GM12878 (cell line): Measurements from ENCODE around the gene TGDS. TPM values are rescaled to one million over a fixed set of nuclear protein-coding genes. Genes with fewer than 3 reads are reported as not detected.

ENCODE experiments used
- ATAC-seq: fragments of 200-7000 bp; cut with Tn5 transposase; 3 replicates; pipeline ENCODE4 v1.9.1; 2020; ENCODE audit warnings: mild to moderate bottlenecking, moderate library complexity
- BruUV-seq: library from RNA; stranded (reverse); fragments of 400-500 nt; replicated peaks from 2 replicates; lab custom pipeline; 2021; lab: Mats Ljungman, UMichigan
- CTCF ChIA-PET: fragments of 300-600 bp; sonication (Branson Sonifier 250); formaldehyde crosslinking; extraction: SDS; loops from one replicate; lab custom pipeline; 2021; ENCODE audit warnings: inconsistent platforms; lab: Yijun Ruan, JAX
- POLR2A ChIA-PET: fragments of 350-600 bp; formaldehyde crosslinking; extraction: SDS; loops from one replicate; lab custom pipeline; 2021; ENCODE audit warnings: inconsistent platforms; lab: Charles Lee
- RAD21 ChIA-PET: fragments of 300-600 bp; sonication (Branson Sonifier 250); formaldehyde crosslinking; loops from one replicate; lab custom pipeline; 2023; ENCODE audit warnings: antibody characterized with exemption; ENCODE audit not compliant: unreplicated experiment; lab: Charles Lee
- SMC1A ChIA-PET: fragments of 300-600 bp; sonication (Branson Sonifier 250); formaldehyde crosslinking; loops from one replicate; lab custom pipeline; 2023; ENCODE audit not compliant: unreplicated experiment, uncharacterized antibody; lab: Charles Lee
- DNase-seq: peaks from one replicate; pipeline ENCODE4 v3.0.0-alpha.2; 2011; ENCODE audit warnings: low read depth, low spot score
- FAIRE-seq: peaks from 3 replicates; lab custom pipeline; 2011; peaks lifted over from hg19 to GRCh38; lab: Jason Lieb, UNC
- H2AFZ ChIP-seq: 2 replicates; pipeline ENCODE4 v1.6.0; 2011; ENCODE audit warnings: low read depth, low read length, control low read depth; ENCODE audit not compliant: control insufficient read depth
- H3K27ac ChIP-seq: 2 replicates; pipeline ENCODE4 v1.5.1; 2011; ENCODE audit warnings: control low read depth; ENCODE audit not compliant: control insufficient read depth, insufficient read depth
- H3K27me3 ChIP-seq, 2 experiments: replicated peaks in 1 of 2; 2 replicates each; pipeline versions ENCODE4 v1.6.0 to v1.6.1; 2011; ENCODE audit warnings: low read length in 1 of 2; ENCODE audit not compliant: control insufficient read depth in 2 of 2, insufficient read depth in 2 of 2
- H3K36me3 ChIP-seq, 2 experiments: 2 replicates each; pipeline ENCODE4 v1.5.1; 2011; ENCODE audit warnings: low read length in 1 of 2; ENCODE audit not compliant: control insufficient read depth in 2 of 2, insufficient read depth in 2 of 2
- H3K4me1 ChIP-seq: 2 replicates; pipeline ENCODE4 v1.6.1; 2011; ENCODE audit warnings: mild to moderate bottlenecking, low read length, moderate library complexity, mixed read lengths; ENCODE audit not compliant: control insufficient read depth, insufficient read depth
- H3K4me2 ChIP-seq: 2 replicates; pipeline ENCODE4 v1.6.0; 2011; ENCODE audit warnings: control low read depth; ENCODE audit not compliant: control insufficient read depth, insufficient read depth
- H3K4me3 ChIP-seq: fragments of 200-600 bp; sonication (generic); 2 replicates; pipeline ENCODE4 v1.5.1; 2016
- H3K79me2 ChIP-seq: 2 replicates; pipeline ENCODE4 v1.6.0; 2011; ENCODE audit warnings: low read length; ENCODE audit not compliant: control insufficient read depth, insufficient read depth
- H3K9ac ChIP-seq: 2 replicates; pipeline ENCODE4 v1.8.0; 2011; ENCODE audit warnings: low read length, control low read depth, mixed read lengths; ENCODE audit not compliant: control insufficient read depth, insufficient read depth
- H3K9me3 ChIP-seq: replicated peaks from 3 replicates; pipeline ENCODE4 v1.5.1; 2011; ENCODE audit warnings: mild to moderate bottlenecking, low read length; ENCODE audit not compliant: control insufficient read depth, insufficient read depth
- H4K20me1 ChIP-seq: 2 replicates; pipeline ENCODE4 v1.6.0; 2011; ENCODE audit not compliant: control insufficient read depth, insufficient read depth
- EED ChIP-seq: sonication (generic); IDR thresholded peaks from 2 replicates; pipeline ENCODE4 v1.6.1; 2016; ENCODE audit warnings: antibody characterized with exemption, low read depth
- FOXK2 ChIP-seq: fragments of 450-650 bp; IDR thresholded peaks from 2 replicates; pipeline ENCODE4 v1.6.1; 2017; ENCODE audit warnings: mild to moderate bottlenecking, moderate library complexity
- POLR2AphosphoS5 ChIP-seq: IDR thresholded peaks from 2 replicates; pipeline ENCODE4 v1.6.1; 2011; ENCODE audit warnings: mild to moderate bottlenecking, low read length, inconsistent platforms
- SMAD5 ChIP-seq: IDR thresholded peaks from 2 replicates; pipeline ENCODE4 v1.6.1; 2016; ENCODE audit warnings: antibody characterized with exemption, low read depth
- STAT1 ChIP-seq: fragments of 450-650 bp; conservative IDR thresholded peaks from 2 replicates; pipeline ENCODE4 v1.6.1; 2014; ENCODE audit warnings: antibody characterized with exemption, mild to moderate bottlenecking
- ZBED1 ChIP-seq: IDR thresholded peaks from 2 replicates; pipeline ENCODE4 v1.6.1; 2016; ENCODE audit warnings: borderline replicate concordance
- ZNF24 ChIP-seq: fragments of 450-650 bp; IDR thresholded peaks from 2 replicates; pipeline ENCODE4 v1.6.1; 2017; ENCODE audit warnings: antibody characterized with exemption, mild to moderate bottlenecking
- WGBS: methylation state at CpG from one replicate; pipeline ENCODE4 v1.1.6; 2016; ENCODE audit warnings: low lambda C conversion rate; ENCODE audit not compliant: insufficient replicate concordance, insufficient coverage; ENCODE audit errors: missing lambda C conversion rate; 5-methylcytosine and 5-hydroxymethylcytosine counted together
- in situ Hi-C: fragments of 300-500 bp; cut with MboI; formaldehyde crosslinking; loops from 9 replicates; pipeline ENCODE4 v1.14.3; 2018; ENCODE audit warnings: mixed read lengths
- intact Hi-C: fragments of 100-400 bp; cut with micrococcal nuclease; formaldehyde crosslinking; loops from one replicate; pipeline ENCODE4 v1.14.2; 2022; ENCODE audit not compliant: unreplicated experiment
- polyA plus RNA-seq, 11 experiments: library from polyadenylated mRNA; depleted of rRNA in 4 of 11; unstranded in 6 of 11; stranded (reverse) in 5 of 11; fragments of >200 nt; fragmentation: Nextera tagmentation in 4 of 11; fragmentation: Illumina TruSeq in 1 of 11; extraction: Ambion mirVana in 4 of 11; extraction: Trizol in 1 of 11; gene quantifications; 1 replicate in 1 of 11; 2 replicates in 10 of 11; pipeline versions ENCODE4 v1.2.1 to v1.2.3, GENCODE V29; 2011 to 2016; ENCODE audit warnings: inconsistent platforms in 2 of 11, missing spikeins in 2 of 11, low read depth in 1 of 11
- total RNA-seq, 4 experiments: library from RNA; depleted of rRNA in 3 of 4; stranded (reverse); fragments of >200 nt in 3 of 4; fragmentation: Illumina TruSeq in 1 of 4; extraction: Trizol in 1 of 4; gene quantifications; 2 replicates each; pipeline versions ENCODE4 v1.2.1 to v1.2.3, GENCODE V29; 2013 to 2021

The TGDS gene
- total and polyA plus RNA-seq, 10 of the 15 experiments (the other 5 are each of a cell fraction or from before 2014, with no cell fraction given): 13.1 to 44.3 (median 23.8) TPM

- no peak for FAIRE-seq
These were observed 17.1 kb upstream of the TGDS start for GRCh38 chr13:94613051-94613450.

GRCh38 chr13:94612050-94612449 lies 16.1 kb upstream of the TGDS start:
- in situ Hi-C loops (loop anchor here (5.0 kb wide), 1 partner anchor 175 kb away; no protein-coding TSS in a partner anchor), intact Hi-C loops (no loop called here)
- no peaks in the 10 kb centered on the region for H4K20me1 ChIP-seq
- no peak for DNase-seq
- SMC1A ChIA-PET: no interaction called here
- H3K27me3 ChIP-seq: no peaks in the 10 kb centered on the region
- H3K4me1 ChIP-seq: no peaks in the 10 kb centered on the region
- no peak overlapping the region for H3K4me2 ChIP-seq
- no peak overlapping the region for H2AFZ ChIP-seq
- no peak for TF ChIP-seq ZBED1
- no peak for TF ChIP-seq EED
- TF ChIP-seq FOXK2: no peak
- H3K79me2 ChIP-seq: no peaks in the 10 kb centered on the region
- H3K9ac ChIP-seq: no peak overlapping the region
- WGBS: 84% methylated on average over 4 of the region's 4 CpGs
- no peak for FAIRE-seq
- no peak overlapping the region for H3K27ac ChIP-seq
- POLR2A ChIA-PET: no interaction called here
- RAD21 ChIA-PET: interaction anchor here (1.0 kb wide), 1 partner anchor 12 kb away, joined by 3 read pairs; no protein-coding TSS in a partner anchor
- no peak overlapping the region for H3K4me3 ChIP-seq
- H3K9me3 ChIP-seq: no peaks in the 10 kb centered on the region
- CTCF ChIA-PET: no interaction called here
- no peak for ATAC-seq
- H3K36me3 ChIP-seq: peaks cover 0 to 7% of the 10 kb centered on the region in 2 experiments; a peak in 2 of 4 replicates
- BruUV-seq: no TSS peak

More at GRCh38 chr13:94613051-94613450, 17.1 kb upstream of the TGDS start:
- H3K79me2 ChIP-seq: no peaks in the 10 kb centered on the region
- no peak overlapping the region for H3K4me3 ChIP-seq
- no TSS peak for BruUV-seq
- TF ChIP-seq ZNF24: no peak
- TF ChIP-seq SMAD5: no peak
- TF ChIP-seq STAT1: no peak
- no peak for TF ChIP-seq POLR2AphosphoS5
- H3K4me2 ChIP-seq: no peak overlapping the region
- H4K20me1 ChIP-seq: no peaks in the 10 kb centered on the region
- CTCF ChIA-PET: interaction anchor here (0.6 to 1.1 kb wide), 4 partner anchors 8 to 1712 kb away, joined by 3 to 4 read pairs (median 4); no protein-coding TSS in a partner anchor
- ATAC-seq: no peak
- H3K36me3 ChIP-seq: peaks cover 0 to 6% of the 10 kb centered on the region in 2 experiments; a peak in 2 of 4 replicates
- SMC1A ChIA-PET: interaction anchor here (0.9 to 1.2 kb wide), 3 partner anchors 64 to 175 kb away, joined by 3 to 5 read pairs (median 3); no protein-coding TSS in a partner anchor
- POLR2A ChIA-PET: no interaction called here
- H2AFZ ChIP-seq: no peak overlapping the region
- no peak for DNase-seq
- RAD21 ChIA-PET: interaction anchor here (1.0 to 1.1 kb wide), 2 partner anchors 13 to 178 kb away, joined by 3 to 5 read pairs; no protein-coding TSS in a partner anchor
- H3K27me3 ChIP-seq: no peaks in the 10 kb centered on the region
- no peaks in the 10 kb centered on the region for H3K4me1 ChIP-seq
- H3K9me3 ChIP-seq: no peaks in the 10 kb centered on the region
- in situ Hi-C loops (loop anchor here (5.0 kb wide), 1 partner anchor 176 kb away; no protein-coding TSS in a partner anchor), intact Hi-C loops (no loop called here)
- no peak overlapping the region for H3K27ac ChIP-seq
- H3K9ac ChIP-seq: no peak overlapping the region
